Measurements from ENCODE around the gene DLG4.

- TF ChIP-seq CTCF (conservative IDR thresholded peaks at IDR 0.05; ENCODE audit: low read length) (no peak), EZH2phosphoT487 (IDR thresholded peaks at IDR 0.05; ENCODE audit: borderline replicate concordance) (no peak)
Measured at GRCh38 chr17:7208027-7208571, 11.5 kb downstream of the DLG4 start.

Measured in Loucy (cell line).